ENCODE results near the gene FYCO1.

DNA sequence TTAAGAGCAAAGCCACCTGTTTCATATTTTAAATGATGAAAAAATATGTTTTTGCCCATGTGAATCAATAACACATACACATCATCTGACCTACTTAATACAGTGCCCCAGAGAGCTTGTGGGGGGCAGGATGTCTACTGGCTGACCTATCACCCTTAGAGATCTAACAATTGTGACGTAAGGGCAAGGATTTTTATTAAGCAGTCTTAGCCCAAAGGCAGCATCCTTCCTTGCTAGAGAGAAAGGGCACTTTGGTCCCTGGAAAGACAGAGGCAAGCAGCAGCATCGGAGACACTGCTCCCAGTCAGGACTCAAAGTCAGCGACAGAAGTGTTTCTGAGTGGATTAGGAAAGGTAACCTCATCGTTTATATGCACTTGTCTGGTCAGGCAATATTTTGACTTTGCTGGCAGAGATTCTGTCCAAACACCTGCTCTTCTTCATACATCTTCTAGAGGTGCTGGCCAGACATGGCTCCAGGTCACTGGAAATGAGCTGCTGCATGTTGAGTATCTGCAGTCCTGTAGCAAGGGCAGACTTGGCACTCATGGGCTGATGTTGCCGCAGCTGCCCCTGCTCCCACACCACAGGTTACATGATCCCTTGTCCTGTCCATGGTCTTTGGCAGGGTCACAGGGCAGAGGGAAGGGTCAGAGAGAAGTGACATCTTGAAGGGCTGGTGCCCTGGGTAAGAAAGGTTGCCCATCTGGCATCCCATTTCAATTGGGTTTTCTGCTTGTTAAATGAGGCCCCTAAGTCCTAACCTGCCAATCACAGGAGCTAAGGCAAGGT is 50.6 kb downstream of the FYCO1 start:
- TF ChIP-seq EZH2phosphoT487 (IDR thresholded peaks at IDR 0.05; ENCODE audit: insufficient read depth, low read depth) (no peak), EZH2 (IDR thresholded peaks at IDR 0.05; ENCODE audit: insufficient read depth, poor library complexity, severe bottlenecking) (no peak)
